Chondrocyte (in vitro differentiated cells): ENCODE data around the gene LRRC4C. TPM values are rescaled to one million over a fixed set of nuclear protein-coding genes. Genes with fewer than 3 reads are reported as not detected.

Source experiments
- DNase-seq: peaks from one replicate; pipeline ENCODE4 v3.0.0; 2021; ENCODE audit warnings: mixed read lengths, low spot score
- H3K27ac Mint-ChIP-seq: one replicate; pipeline ENCODE4 v1.8.0; 2021; ENCODE audit warnings: mild to moderate bottlenecking, moderate library complexity, mixed read lengths; ENCODE audit not compliant: unreplicated experiment
- H3K27me3 Mint-ChIP-seq: 2 replicates; pipeline ENCODE4 v1.8.0; 2021; ENCODE audit warnings: low read depth, mixed read lengths
- H3K36me3 Mint-ChIP-seq: 2 replicates; pipeline ENCODE4 v1.8.0; 2021; ENCODE audit warnings: low read depth, mixed read lengths
- H3K4me1 Mint-ChIP-seq: 2 replicates; pipeline ENCODE4 v1.8.0; 2021; ENCODE audit warnings: low read depth, mild to moderate bottlenecking, mixed read lengths
- H3K4me3 Mint-ChIP-seq: one replicate; pipeline ENCODE4 v1.8.0; 2021; ENCODE audit warnings: mild to moderate bottlenecking, moderate library complexity, mixed read lengths; ENCODE audit not compliant: unreplicated experiment
- H3K9me3 Mint-ChIP-seq: 2 replicates; pipeline ENCODE4 v1.8.0; 2021; ENCODE audit warnings: low read depth, mixed read lengths
- total RNA-seq: library from RNA; stranded (reverse); gene quantifications from 3 replicates; pipeline ENCODE4 v1.2.1, GENCODE V29; 2021
- TF ChIP-seq, protein P1 (sequence below): fragments of 200-600 bp; sonication (generic); IDR thresholded peaks from 2 replicates; pipeline ENCODE4 v1.5.0; 2021; ENCODE audit warnings: antibody characterized with exemption, mild to moderate bottlenecking, moderate library complexity

LRRC4C gene
- total RNA-seq, 1 donor from 2014 or later: 0.72 TPM

DNA sequence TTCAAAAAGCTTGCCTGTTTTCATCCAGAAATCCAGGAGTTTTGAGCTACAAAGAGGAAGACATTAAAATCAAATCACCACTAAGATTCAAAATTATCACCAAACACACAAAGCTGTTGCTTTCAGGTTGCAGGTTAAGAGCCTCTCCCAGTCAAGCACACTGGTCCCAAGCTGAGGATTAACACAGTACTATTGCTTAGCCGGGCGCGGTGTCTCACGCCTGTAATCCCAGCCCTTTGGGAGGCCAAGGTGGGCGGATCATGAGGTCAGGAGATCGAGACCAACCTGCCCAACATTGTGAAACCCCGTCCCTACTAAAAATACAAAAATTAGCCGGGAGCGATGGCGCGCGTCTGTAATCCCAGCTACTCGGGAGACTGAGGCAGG is 1165.1 kb downstream of the LRRC4C start:
- Mint-ChIP-seq H3K4me1 (peaks cover 38% of the 10 kb centered on the region), H3K9me3 (no peaks in the 10 kb centered on the region), H3K27ac (no peak overlapping the region), H3K36me3 (no peaks in the 10 kb centered on the region), H3K27me3 (peaks cover 22% of the 10 kb centered on the region), H3K4me3 (peak overlapping the region; percentile 85)
- no peak for DNase-seq
- TF ChIP-seq, protein P1, sequence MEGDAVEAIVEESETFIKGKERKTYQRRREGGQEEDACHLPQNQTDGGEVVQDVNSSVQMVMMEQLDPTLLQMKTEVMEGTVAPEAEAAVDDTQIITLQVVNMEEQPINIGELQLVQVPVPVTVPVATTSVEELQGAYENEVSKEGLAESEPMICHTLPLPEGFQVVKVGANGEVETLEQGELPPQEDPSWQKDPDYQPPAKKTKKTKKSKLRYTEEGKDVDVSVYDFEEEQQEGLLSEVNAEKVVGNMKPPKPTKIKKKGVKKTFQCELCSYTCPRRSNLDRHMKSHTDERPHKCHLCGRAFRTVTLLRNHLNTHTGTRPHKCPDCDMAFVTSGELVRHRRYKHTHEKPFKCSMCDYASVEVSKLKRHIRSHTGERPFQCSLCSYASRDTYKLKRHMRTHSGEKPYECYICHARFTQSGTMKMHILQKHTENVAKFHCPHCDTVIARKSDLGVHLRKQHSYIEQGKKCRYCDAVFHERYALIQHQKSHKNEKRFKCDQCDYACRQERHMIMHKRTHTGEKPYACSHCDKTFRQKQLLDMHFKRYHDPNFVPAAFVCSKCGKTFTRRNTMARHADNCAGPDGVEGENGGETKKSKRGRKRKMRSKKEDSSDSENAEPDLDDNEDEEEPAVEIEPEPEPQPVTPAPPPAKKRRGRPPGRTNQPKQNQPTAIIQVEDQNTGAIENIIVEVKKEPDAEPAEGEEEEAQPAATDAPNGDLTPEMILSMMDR: peak; percentile 61

DNA sequence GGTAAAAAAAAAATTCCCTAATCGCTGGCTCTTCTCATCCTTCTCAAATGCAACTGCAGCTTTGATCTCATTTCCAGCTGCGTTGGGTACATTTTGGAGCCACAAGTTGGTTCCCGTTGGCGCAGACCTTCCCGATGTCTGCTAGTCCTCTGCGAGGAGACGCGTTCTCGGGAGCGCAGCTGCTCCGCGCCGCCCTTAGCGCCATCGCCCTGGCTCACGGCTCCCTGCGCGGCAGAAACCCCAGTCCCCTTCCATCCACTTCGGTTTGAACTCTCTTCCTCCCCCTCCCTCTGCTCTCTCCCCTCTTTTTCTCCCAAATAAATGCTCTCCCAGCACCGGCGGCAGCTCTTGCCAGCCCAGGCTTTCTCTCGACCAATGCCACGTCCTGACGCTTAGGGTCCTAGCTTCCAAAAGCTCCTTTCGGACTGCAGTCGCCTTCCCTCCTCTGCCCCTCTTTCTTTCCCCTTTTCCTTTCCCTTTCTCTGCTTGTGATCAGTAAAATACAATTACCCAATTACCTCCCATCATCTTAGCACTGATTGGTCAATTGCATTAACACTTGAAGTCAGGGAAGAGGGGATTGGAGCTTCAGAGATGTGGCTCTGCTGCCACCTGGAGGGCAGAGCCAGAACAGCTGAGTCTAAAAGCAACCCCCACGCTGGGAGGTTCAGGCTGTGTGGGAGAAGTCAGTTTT is 1165.7 kb downstream of the LRRC4C start:
- Mint-ChIP-seq H3K27ac (peak overlapping the region; percentile 88), H3K4me1 (peaks cover 38% of the 10 kb centered on the region)

DNA sequence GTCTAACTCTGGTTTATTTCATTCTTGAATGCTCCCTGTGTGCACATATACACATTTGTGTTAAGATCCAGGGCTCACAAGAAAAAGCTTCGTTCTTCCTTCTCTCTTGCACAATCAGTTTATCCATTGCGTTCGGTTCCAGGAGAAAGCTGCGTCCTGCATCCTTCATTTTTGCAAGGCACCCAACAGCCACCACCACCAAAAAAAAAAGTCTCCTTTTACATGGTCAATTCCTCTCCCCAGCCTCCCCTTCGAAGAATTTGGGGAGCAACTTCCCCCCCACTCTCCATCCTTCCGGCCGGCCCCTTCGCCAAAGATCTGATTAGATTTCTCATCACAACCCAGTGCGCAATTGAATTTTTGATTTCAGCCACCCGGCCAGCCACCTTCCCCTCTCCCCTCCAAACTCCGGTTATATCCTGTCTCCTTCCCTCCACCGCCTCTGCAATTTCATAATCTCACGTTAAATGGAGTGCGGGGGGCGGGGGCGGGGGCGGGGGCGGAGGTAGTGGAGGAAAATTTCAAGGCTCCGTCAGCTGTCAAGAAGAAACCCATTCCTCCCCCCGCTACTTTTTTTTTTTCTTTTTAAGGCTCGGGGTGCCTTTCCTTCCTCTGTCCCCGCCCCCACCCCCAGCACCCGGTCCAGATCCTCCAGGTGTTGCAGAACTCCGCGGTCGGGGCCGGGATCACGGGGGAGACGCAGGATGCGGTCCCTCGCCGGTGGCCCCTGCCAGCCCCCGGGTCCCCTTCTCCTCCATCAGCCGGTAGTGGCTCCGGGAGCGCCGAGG is 1166.5 kb downstream of the LRRC4C start:
- Mint-ChIP-seq H3K4me1 (peaks cover 38% of the 10 kb centered on the region), H3K4me3 (peak overlapping the region; percentile 85), H3K36me3 (no peaks in the 10 kb centered on the region), H3K27me3 (peaks cover 20% of the 10 kb centered on the region), H3K27ac (peak overlapping the region; percentile 88), H3K9me3 (no peaks in the 10 kb centered on the region)
- DNase-seq: no peak
- TF ChIP-seq, protein P1: no peak

More for the DNA sequence above, 1165.7 kb downstream of the LRRC4C start:
- H3K9me3 Mint-ChIP-seq: no peaks in the 10 kb centered on the region
- no peak for DNase-seq
- peak overlapping the region; percentile 85 for H3K4me3 Mint-ChIP-seq
- TF ChIP-seq, protein P1: peak; percentile 98
- peaks cover 22% of the 10 kb centered on the region for H3K27me3 Mint-ChIP-seq
- no peaks in the 10 kb centered on the region for H3K36me3 Mint-ChIP-seq

DNA sequence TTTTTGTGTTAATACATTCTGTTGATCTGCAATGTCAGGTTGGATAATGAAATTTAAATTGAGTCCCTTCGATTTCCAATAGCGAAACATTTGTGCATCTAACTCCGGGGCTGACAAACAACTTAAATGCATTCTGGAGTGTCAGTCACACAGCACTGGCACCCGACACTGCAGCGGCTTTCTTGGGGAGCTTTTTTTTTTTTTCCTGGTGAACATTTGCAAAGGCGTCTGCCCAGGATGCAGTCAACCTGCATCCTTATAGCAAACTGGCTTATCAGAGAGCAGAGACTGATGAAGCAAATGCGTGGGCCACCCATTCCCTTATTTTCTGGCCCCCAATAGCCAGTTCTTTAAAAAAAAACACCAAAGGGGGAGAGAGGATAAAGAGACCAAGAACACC is 1167.7 kb downstream of the LRRC4C start:
- Mint-ChIP-seq H3K4me3 (peak overlapping the region; percentile 29), H3K9me3 (no peaks in the 10 kb centered on the region), H3K27me3 (peaks cover 20% of the 10 kb centered on the region), H3K36me3 (no peaks in the 10 kb centered on the region), H3K4me1 (peaks cover 38% of the 10 kb centered on the region), H3K27ac (no peak overlapping the region)
- TF ChIP-seq, protein P1: no peak
- DNase-seq: no peak

DNA sequence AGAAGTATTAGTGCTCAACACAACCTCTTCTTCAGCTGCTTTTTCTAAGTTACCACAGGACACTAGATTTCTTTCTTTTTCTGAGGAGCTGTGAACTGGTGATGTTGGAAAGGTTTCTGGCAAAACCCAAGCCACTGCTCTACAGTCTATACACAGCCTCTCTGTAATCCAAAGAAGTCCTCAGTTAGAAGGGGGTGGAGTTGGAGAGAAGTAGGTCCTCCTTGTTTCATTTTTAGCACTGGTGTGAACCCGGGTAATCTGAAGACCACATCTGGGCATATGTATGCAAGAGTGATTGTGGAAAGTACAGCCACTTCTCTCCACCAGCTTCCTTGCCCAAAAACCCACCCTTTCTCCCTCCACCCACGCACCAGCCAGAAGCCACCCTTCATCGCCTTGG is 1168.1 kb downstream of the LRRC4C start:
- Mint-ChIP-seq H3K9me3 (no peaks in the 10 kb centered on the region), H3K27ac (no peak overlapping the region), H3K4me1 (peaks cover 38% of the 10 kb centered on the region), H3K27me3 (peaks cover 20% of the 10 kb centered on the region), H3K4me3 (peak overlapping the region; percentile 29), H3K36me3 (no peaks in the 10 kb centered on the region)
- DNase-seq: no peak
- TF ChIP-seq, protein P1: no peak
